ENCODE measurements around the gene CNTN2.

GRCh38 chr1:205014783-205015182 lies 28.2 kb upstream of the CNTN2 start:
- TF ChIP-seq CTCF (conservative IDR thresholded peaks at IDR 0.05) (no peak), ZFX (IDR thresholded peaks at IDR 0.05) (no peak)
